Nephron (organoid): ENCODE results near the gene IQGAP2.
A peak's percentile ranks its signal among the peaks of the same experiment; 100 is the strongest.

ENCODE experiments used
- H3K27ac Mint-ChIP-seq, 3 experiments: 2 replicates each; pipeline ENCODE4 v1.8.0; 2020; ENCODE audit warnings: mixed read lengths in 3 of 3, mild to moderate bottlenecking in 2 of 3, moderate library complexity in 1 of 3
- H3K27me3 Mint-ChIP-seq: 2 replicates; pipeline ENCODE4 v1.8.0; 2021; ENCODE audit warnings: low read depth, mild to moderate bottlenecking, moderate library complexity, mixed read lengths
- H3K36me3 Mint-ChIP-seq: 2 replicates; pipeline ENCODE4 v1.8.0; 2020; ENCODE audit warnings: low read depth, mixed read lengths
- H3K4me1 Mint-ChIP-seq: 2 replicates; pipeline ENCODE4 v1.8.0; 2020; ENCODE audit warnings: mixed read lengths
- H3K4me3 Mint-ChIP-seq, 3 experiments: 2 replicates each; pipeline ENCODE4 v1.8.0; 2020; ENCODE audit warnings: mild to moderate bottlenecking in 3 of 3, mixed read lengths in 3 of 3, moderate library complexity in 2 of 3
- H3K9me3 Mint-ChIP-seq: 2 replicates; pipeline ENCODE4 v1.8.0; 2020; ENCODE audit warnings: mixed read lengths
- TF ChIP-seq, protein P1 (sequence below), 3 experiments: fragments of 200-600 bp; sonication (generic); IDR thresholded peaks; one replicate each; pipeline ENCODE4 v1.5.0; 2021; ENCODE audit warnings: antibody characterized with exemption in 3 of 3; ENCODE audit not compliant: unreplicated experiment in 3 of 3

Gene IQGAP2

DNA sequence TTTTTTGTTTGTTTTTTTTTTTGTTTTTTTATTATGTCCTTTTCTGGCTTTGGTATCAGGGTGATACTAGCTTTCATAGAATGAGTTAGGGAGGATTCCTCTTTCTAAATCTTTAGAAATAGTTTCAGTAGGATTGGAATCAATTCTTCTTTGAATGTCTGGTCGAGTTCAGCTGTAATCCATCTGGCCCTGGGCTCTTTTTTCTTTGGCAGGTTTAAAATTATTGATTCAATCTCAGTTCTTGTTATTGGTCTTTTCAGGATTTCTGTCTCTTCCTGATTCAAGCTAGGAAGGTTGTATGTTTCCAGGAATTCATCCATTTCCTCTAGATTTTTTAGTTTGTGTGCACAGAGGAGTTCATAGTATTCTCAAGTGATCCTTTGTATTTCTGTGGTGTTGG lies 34.9 kb downstream of the IQGAP2 start:
- no peaks in the 10 kb centered on the region for H3K27me3 Mint-ChIP-seq
- TF ChIP-seq, protein P1, sequence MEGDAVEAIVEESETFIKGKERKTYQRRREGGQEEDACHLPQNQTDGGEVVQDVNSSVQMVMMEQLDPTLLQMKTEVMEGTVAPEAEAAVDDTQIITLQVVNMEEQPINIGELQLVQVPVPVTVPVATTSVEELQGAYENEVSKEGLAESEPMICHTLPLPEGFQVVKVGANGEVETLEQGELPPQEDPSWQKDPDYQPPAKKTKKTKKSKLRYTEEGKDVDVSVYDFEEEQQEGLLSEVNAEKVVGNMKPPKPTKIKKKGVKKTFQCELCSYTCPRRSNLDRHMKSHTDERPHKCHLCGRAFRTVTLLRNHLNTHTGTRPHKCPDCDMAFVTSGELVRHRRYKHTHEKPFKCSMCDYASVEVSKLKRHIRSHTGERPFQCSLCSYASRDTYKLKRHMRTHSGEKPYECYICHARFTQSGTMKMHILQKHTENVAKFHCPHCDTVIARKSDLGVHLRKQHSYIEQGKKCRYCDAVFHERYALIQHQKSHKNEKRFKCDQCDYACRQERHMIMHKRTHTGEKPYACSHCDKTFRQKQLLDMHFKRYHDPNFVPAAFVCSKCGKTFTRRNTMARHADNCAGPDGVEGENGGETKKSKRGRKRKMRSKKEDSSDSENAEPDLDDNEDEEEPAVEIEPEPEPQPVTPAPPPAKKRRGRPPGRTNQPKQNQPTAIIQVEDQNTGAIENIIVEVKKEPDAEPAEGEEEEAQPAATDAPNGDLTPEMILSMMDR (IDR thresholded peaks at IDR 0.05; ENCODE audit: unreplicated experiment in 3 of 3): no peak
- H3K27ac Mint-ChIP-seq: no peak overlapping the region
- no peak overlapping the region for H3K4me3 Mint-ChIP-seq
- peaks cover 28% of the 10 kb centered on the region for H3K9me3 Mint-ChIP-seq
- peaks cover 19% of the 10 kb centered on the region for H3K36me3 Mint-ChIP-seq
- peaks cover 12% of the 10 kb centered on the region for H3K4me1 Mint-ChIP-seq

DNA sequence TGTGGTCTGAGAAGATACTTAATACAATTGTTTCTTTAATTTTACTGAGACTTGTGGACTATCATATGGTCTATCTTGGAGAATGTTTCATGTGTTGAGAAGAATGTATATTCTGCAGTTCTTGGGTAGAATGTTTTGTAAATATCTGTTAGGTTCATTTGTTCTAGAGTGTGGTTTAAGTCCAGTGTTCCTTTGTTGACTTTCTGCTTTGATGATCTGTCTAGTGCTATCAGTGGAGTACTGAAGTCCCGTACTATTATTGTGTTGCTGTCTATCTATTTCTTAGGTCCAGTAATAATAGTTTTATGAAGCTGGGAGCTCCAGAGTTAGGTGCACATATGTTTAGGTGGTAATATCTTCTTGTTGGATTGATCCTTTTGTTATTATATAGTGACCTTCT lies 36.1 kb downstream of the IQGAP2 start:
- no peak overlapping the region for H3K27ac Mint-ChIP-seq
- no peak overlapping the region for H3K4me3 Mint-ChIP-seq
- TF ChIP-seq, protein P1 (IDR thresholded peaks at IDR 0.05; ENCODE audit: unreplicated experiment in 3 of 3): no peak
- H3K27me3 Mint-ChIP-seq: no peaks in the 10 kb centered on the region
- peaks cover 28% of the 10 kb centered on the region for H3K9me3 Mint-ChIP-seq
- peaks cover 16% of the 10 kb centered on the region for H3K4me1 Mint-ChIP-seq
- peaks cover 19% of the 10 kb centered on the region for H3K36me3 Mint-ChIP-seq

DNA sequence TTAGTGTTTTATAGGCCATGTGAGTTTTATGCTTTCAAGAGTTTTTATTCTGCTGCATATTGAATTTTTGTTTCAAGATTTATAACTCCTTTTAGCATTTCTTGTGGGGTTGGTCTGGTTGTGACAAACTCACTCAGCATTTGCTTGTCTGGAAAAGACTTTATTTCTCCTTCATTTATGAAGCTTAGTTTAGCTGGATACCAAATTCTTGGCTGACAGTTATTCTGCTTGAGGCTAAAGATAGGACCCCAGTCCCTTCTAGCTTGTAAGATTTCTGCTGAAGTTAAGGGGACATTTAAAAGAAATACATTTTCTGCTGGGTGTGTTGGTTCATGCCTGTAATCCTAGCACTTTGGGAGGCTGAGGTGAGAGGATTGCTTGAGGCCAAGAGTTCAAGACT lies 36.8 kb downstream of the IQGAP2 start:
- TF ChIP-seq, protein P1 (IDR thresholded peaks at IDR 0.05; ENCODE audit: unreplicated experiment in 3 of 3): no peak
- Mint-ChIP-seq H3K27ac (no peak overlapping the region), H3K4me1 (peaks cover 16% of the 10 kb centered on the region), H3K4me3 (no peak overlapping the region), H3K36me3 (peaks cover 19% of the 10 kb centered on the region), H3K27me3 (no peaks in the 10 kb centered on the region), H3K9me3 (peaks cover 28% of the 10 kb centered on the region)

DNA sequence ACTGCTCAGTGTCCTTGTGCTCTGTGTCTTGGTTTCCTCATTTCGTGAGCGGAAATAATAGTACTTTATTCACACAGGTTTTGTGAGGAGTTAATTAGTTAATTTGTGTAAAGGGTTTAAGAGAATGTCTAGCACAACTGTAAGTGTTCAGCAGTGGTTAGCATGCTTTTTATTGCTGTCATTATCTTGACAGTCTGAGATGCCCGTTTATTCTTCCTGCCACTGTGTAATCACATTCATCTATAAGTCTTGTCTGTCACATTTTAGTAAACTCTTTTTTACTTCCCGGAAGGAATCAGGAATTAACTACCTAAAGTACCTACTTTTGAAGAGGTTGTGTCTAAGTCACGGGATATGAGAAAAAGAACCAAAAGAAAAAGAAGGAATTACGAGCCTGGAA lies 38.0 kb downstream of the IQGAP2 start:
- Mint-ChIP-seq H3K27me3 (no peaks in the 10 kb centered on the region), H3K4me3 (no peak overlapping the region), H3K9me3 (peaks cover 22% of the 10 kb centered on the region), H3K27ac (no peak overlapping the region), H3K4me1 (peaks cover 16% of the 10 kb centered on the region), H3K36me3 (peaks cover 20% of the 10 kb centered on the region)
- TF ChIP-seq, protein P1 (IDR thresholded peaks at IDR 0.05; ENCODE audit: unreplicated experiment in 3 of 3): no peak

DNA sequence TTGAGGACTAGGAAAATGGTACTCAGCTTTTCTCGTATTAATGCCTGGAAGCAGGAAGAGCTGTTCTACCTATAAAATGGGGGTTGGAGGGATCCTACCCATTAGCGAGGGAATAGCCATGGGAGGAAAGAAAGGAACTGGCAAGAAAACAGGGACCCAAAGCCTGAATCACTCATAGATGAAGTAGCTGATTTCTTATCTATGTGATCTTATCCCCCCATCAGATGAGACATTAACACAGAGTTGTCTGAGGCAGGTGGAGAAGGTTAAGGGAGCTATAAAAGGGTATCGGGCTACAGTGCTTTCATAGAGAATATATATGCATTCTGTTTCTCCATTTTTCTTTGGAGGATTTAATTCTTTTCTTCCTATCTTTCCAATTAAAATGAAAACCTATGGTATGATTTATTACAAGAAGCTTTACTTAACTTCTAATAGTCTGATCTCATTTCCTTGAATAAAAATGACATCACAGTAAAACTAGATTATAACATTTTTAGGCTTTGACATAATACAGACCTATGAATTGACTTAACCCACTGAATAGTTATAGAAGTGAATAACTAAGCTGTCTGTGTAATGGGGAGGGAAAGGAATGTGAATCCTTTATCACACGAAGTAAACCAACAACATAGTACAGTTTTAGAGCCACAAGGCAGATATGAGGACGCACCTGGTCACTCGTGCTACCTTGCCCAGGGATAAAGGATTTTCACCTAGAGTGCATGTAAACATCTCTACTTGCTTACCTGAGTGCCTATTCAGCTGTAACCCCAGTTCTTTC lies 39.0 kb downstream of the IQGAP2 start:
- Mint-ChIP-seq H3K4me1 (peaks cover 16% of the 10 kb centered on the region), H3K27me3 (no peaks in the 10 kb centered on the region), H3K36me3 (peaks cover 20% of the 10 kb centered on the region), H3K4me3 (no peak overlapping the region), H3K27ac (peak overlapping the region in 1 of 3 experiments; percentile 23), H3K9me3 (peaks cover 20% of the 10 kb centered on the region)
- TF ChIP-seq, protein P1 (IDR thresholded peaks at IDR 0.05; ENCODE audit: unreplicated experiment in 3 of 3): no peak
